Measurements from ENCODE around the gene TOR1B.
"Not testable (repeated sequence)": the region's sequence is repeated elsewhere in the genome, so short reads cannot be mapped to it uniquely, and the experiment has no call there.

Gene TOR1B

GRCh38 chr9:129802833-129803675 is at the start of gene TOR1B:
TSS of gene TOR1B (plus strand) at chr9:129803184. CDS start at chr9:129803213, 29 bp downstream.
- Histone ChIP-seq H3K36me3 (ENCODE audit: insufficient read depth, low read length) (no peaks in the 10 kb centered on the region), H3K9me3 (ENCODE audit: control insufficient read depth, insufficient read depth, low read length) (no peaks in the 10 kb centered on the region), H3K9ac (ENCODE audit: low read depth, low read length) (peak within 1 kb of the TSS; percentile 87), H3K4me1 (ENCODE audit: insufficient read depth, low read length) (no peaks in the 10 kb centered on the region; the same call in 1 of the 2 replicates)

- Histone ChIP-seq H3K4me1 (ENCODE audit: insufficient read depth, low read length) (peaks cover 11% of the 10 kb centered on the region; the same call in 1 of the 2 replicates), H3K9ac (ENCODE audit: low read depth, low read length) (no peak overlapping the region), H3K9me3 (ENCODE audit: control insufficient read depth, insufficient read depth, low read length) (no peaks in the 10 kb centered on the region), H3K36me3 (ENCODE audit: insufficient read depth, low read length) (no peaks in the 10 kb centered on the region)
Measured at GRCh38 chr9:129755151-129755550, 47.8 kb upstream of the TOR1B start.

DNA sequence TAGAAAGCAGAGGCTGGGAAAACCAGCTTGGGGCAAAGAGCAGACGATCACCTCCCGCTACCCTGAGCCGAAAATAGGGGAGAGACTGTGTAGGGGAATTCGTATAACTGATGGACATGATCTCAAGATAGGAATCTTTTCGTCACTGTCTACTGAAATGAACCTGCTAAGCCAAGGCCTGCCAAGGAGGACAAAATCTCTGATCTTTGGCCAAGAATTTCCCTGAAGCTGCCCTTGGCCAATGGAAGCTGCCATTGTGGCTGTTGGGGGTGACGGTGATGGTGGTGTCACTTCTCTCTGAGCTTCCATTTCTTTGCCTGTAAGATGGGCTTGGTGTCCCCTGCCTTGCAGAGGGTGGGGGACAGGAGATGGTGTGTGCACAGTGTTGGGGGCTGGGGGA is 46.8 kb upstream of the TOR1B start:
- Histone ChIP-seq H3K36me3 (ENCODE audit: insufficient read depth, low read length) (no peaks in the 10 kb centered on the region), H3K9me3 (ENCODE audit: control insufficient read depth, insufficient read depth, low read length) (no peaks in the 10 kb centered on the region), H3K4me1 (ENCODE audit: insufficient read depth, low read length) (peaks cover 11% of the 10 kb centered on the region; the same call in 1 of the 2 replicates), H3K9ac (ENCODE audit: low read depth, low read length) (no peak overlapping the region)

- H3K36me3 ChIP-seq (ENCODE audit: insufficient read depth, low read length) = no peaks in the 10 kb centered on the region
- H3K4me1 ChIP-seq (ENCODE audit: insufficient read depth, low read length) = peaks cover 18% of the 10 kb centered on the region; the same call in 1 of the 2 replicates
- no peak overlapping the region for H3K9ac ChIP-seq (ENCODE audit: low read depth, low read length)
- H3K9me3 ChIP-seq (ENCODE audit: control insufficient read depth, insufficient read depth, low read length) = no peaks in the 10 kb centered on the region
Measured at GRCh38 chr9:129757045-129757444, 45.9 kb upstream of the TOR1B start.

DNA sequence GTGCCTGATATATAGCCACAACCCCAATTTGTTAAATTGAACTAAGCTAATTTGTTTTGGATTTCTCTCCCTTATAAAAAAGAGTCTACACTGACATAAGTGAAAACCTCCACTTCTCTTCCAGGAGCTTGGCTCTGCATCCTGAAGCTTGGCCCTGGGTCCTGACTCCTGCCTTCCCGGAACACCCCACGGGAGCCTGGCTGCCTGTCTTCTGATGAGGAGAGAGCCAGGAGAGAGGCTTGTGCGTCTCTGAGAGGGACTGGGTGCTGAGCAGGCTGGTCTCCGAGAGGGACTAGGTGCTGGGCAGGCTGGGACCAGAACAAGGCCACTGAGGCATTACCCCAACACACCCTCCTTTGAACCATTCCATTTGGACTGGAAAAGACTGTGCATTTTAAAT is 43.7 kb upstream of the TOR1B start:
- no peak overlapping the region for H3K9ac ChIP-seq (ENCODE audit: low read depth, low read length)
- H3K36me3 ChIP-seq (ENCODE audit: insufficient read depth, low read length) = no peaks in the 10 kb centered on the region
- peaks cover 8% of the 10 kb centered on the region; the same call in 1 of the 2 replicates for H3K4me1 ChIP-seq (ENCODE audit: insufficient read depth, low read length)
- no peaks in the 10 kb centered on the region for H3K9me3 ChIP-seq (ENCODE audit: control insufficient read depth, insufficient read depth, low read length)

DNA sequence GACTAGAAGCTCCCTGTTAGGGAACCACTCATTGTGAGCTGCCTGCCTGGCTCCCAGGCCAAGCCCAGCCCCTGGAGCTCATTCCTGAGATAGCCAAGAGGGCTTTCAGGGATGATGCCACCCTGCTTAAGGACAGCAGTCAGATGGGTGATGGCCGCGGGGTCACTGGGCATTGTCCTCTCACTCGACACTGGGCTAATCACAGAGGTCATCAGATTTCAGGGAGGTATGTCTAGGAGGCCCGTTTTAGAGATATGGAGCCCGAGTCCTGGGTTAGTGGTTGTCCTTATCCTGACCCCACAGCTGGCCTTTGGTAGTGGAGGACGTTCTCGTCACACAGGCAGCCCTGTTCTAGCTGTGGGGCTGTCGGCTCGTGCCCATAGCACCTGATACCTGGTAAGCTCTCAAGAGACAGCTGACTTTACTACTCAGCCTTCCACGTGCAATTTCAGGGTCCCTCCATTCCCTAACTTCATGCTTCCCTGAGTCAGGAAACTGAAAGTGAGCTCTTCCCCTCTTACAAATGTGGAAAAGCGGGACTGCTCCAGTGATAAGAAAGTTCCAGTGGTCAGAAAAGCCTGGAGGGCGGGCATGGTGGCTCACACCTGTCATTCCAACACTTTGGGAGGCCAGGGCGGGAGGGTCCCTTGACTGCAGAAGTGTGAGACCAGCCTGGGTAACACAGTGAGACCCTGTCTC is 43.0 kb upstream of the TOR1B start:
- Histone ChIP-seq H3K36me3 (ENCODE audit: insufficient read depth, low read length) (no peaks in the 10 kb centered on the region), H3K9me3 (ENCODE audit: control insufficient read depth, insufficient read depth, low read length) (no peaks in the 10 kb centered on the region), H3K4me1 (ENCODE audit: insufficient read depth, low read length) (peaks cover 8% of the 10 kb centered on the region; the same call in 1 of the 2 replicates), H3K9ac (ENCODE audit: low read depth, low read length) (no peak overlapping the region)

DNA sequence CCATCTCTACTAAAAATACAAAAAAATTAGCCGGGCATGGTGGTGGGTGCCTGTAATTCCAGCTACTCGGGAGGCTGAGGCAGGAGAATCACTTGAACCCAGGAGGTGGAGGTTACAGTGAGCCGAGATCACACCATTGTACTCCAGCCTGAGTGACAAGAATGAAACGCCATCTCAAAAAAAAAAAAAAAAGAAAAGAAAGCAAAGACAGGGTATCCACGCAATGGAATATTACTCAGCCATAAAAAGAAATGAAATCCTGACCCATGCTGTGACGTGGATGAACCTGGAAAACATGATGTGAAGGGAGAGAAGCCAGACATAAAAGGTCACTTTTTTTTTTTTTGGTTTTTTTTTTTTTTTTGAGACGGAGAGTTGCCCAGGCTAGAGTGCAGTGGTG is 42.2 kb upstream of the TOR1B start:
- not testable (repeated sequence) for H3K9me3 ChIP-seq (ENCODE audit: control insufficient read depth, insufficient read depth, low read length); H3K4me1 ChIP-seq (ENCODE audit: insufficient read depth, low read length); H3K36me3 ChIP-seq (ENCODE audit: insufficient read depth, low read length); H3K9ac ChIP-seq (ENCODE audit: low read depth, low read length)

DNA sequence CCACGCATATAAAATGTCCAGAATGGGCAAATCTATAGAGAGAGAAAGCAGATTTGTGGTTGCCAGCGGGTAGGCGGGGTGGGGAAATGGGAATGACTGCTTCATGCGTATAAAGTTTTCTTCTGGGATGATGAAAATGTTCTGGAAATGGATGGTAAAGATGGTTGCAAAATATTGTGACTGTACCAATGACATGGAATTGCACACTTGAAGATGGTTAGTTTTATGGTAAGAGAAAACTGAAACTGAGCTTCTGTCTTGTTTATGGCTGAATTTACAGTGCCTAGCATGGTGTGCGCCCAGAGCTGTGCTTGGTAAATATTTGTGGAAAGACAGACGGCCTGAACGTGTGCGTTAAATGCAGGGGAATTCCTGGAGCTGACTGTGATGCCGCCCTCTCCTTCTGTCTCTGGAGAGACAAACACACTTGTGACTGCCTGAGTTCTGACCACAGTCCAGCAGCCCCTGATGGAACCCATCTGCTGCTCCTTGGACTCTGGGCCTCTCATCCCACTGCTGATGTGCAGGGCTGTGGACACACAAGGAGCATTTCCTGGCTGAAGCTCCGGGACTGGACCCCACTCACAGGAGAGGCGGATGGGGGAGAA is 41.6 kb upstream of the TOR1B start:
- H3K4me1 ChIP-seq (ENCODE audit: insufficient read depth, low read length) = peaks cover 8% of the 10 kb centered on the region; the same call in 1 of the 2 replicates

DNA sequence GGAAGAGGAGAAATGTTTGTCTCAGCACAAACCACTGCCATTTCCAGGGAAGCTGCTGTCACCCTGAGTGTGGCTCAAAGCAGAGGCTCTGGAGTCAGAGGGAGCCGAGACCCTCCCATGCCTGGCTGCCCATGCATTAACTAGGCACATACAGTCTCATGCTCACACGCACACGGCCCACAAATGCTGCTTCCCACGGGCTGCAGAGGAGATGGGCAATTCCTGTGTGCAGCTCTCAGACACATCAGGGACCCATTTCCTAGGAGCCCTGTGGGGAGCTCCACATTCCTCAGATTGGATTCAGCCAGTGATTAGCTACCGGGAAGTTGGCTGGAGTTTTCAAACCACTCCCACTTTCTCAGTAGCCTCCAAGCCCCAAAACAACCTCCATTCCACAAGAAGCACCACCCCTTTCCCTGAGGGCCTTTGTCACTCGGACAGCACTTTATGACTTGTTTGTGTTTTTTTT is 41.0 kb upstream of the TOR1B start:
- no peaks in the 10 kb centered on the region for H3K36me3 ChIP-seq (ENCODE audit: insufficient read depth, low read length)
- H3K9ac ChIP-seq (ENCODE audit: low read depth, low read length) = no peak overlapping the region
- H3K4me1 ChIP-seq (ENCODE audit: insufficient read depth, low read length) = peaks cover 8% of the 10 kb centered on the region; the same call in 1 of the 2 replicates
- no peaks in the 10 kb centered on the region for H3K9me3 ChIP-seq (ENCODE audit: control insufficient read depth, insufficient read depth, low read length)

More for the DNA sequence above, 41.6 kb upstream of the TOR1B start:
- Histone ChIP-seq H3K36me3 (ENCODE audit: insufficient read depth, low read length) (no peaks in the 10 kb centered on the region), H3K9ac (ENCODE audit: low read depth, low read length) (no peak overlapping the region), H3K9me3 (ENCODE audit: control insufficient read depth, insufficient read depth, low read length) (no peaks in the 10 kb centered on the region)

GRCh38 chr9:129762370-129762984 is 40.5 kb upstream of the TOR1B start:
- H3K9ac ChIP-seq (ENCODE audit: low read depth, low read length); H3K36me3 ChIP-seq (ENCODE audit: insufficient read depth, low read length); H3K4me1 ChIP-seq (ENCODE audit: insufficient read depth, low read length); H3K9me3 ChIP-seq (ENCODE audit: control insufficient read depth, insufficient read depth, low read length): not testable (repeated sequence)

DNA sequence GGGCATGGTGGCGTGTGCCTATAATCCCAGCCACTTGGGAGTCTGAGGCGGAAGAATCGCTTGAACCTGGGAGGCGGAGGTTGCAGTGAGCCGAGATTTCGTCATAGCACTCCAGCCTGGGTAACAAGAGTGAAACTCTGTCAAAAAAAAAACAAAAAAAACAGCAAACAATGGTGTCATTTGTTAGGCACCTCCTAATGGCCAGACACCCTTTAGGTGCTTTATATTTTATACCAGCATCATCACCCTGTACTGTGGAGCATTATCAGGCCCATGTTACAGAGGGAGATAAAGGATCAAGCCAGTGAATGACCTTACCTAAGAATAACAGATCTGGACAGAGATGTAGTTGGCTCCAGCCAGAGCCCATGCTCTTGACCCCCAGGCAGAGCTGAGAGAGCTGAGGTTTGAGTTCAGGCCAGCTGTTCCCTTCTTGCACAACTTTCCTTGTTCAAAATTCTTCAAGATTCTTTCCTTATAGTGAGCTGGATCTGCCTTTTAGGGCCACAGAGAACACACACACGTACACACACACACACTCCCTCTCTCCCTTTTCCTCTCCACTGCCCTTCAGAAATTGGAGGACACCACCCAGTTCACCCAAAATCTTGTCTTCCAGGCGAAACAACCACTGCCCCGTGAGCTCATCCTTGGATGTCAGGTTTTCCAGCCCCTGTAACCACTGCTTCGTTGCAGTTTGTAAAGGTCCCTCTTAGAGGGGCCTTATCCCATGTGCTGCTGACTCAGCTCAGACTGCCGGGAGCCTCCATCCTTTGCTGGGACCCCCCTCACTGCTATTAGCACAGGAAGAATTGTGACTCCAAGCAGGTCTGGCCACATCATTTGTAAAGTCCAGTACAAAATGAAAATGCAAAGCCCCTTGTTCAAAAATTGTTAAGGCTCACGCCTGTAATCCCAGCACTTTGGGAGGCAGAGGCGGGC is 39.7 kb upstream of the TOR1B start:
- Histone ChIP-seq H3K9ac (ENCODE audit: low read depth, low read length) (no peak overlapping the region), H3K9me3 (ENCODE audit: control insufficient read depth, insufficient read depth, low read length) (no peaks in the 10 kb centered on the region), H3K4me1 (ENCODE audit: insufficient read depth, low read length) (peaks cover 8% of the 10 kb centered on the region; the same call in 1 of the 2 replicates), H3K36me3 (ENCODE audit: insufficient read depth, low read length) (no peaks in the 10 kb centered on the region)

DNA sequence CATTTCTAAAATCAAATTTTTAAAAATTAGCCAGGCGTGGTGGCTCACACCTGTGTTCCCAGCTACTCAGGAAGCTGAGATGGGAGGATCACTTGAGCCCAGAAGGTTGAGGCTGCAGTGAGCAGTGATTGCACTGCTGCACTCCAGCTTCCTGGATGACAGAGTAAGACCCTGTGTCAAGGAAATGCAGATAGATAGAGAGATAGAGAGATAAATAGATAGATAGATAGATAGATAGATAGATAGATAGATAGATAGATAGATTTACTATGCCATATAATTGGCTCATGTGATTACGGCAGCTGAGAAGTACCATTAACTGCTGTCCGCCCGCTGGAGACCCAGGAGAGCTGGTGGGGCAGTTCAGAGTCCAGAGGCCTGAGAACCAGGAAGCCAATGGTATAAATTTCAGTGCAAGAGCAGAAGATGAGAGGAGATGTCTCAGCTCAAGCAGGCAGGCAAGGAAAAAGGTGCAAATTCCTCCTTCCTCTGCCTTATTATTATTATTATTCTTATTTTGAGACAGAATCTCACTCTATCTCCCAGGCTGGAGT is 37.1 kb upstream of the TOR1B start:
- no peak overlapping the region for H3K9ac ChIP-seq (ENCODE audit: low read depth, low read length)
- no peaks in the 10 kb centered on the region for H3K36me3 ChIP-seq (ENCODE audit: insufficient read depth, low read length)
- H3K4me1 ChIP-seq (ENCODE audit: insufficient read depth, low read length) = peaks cover 8% of the 10 kb centered on the region; the same call in 1 of the 2 replicates
- no peaks in the 10 kb centered on the region for H3K9me3 ChIP-seq (ENCODE audit: control insufficient read depth, insufficient read depth, low read length)

GRCh38 chr9:129768486-129768885 is 34.5 kb upstream of the TOR1B start:
- Histone ChIP-seq H3K9me3 (ENCODE audit: control insufficient read depth, insufficient read depth, low read length) (no peaks in the 10 kb centered on the region), H3K4me1 (ENCODE audit: insufficient read depth, low read length) (no peaks in the 10 kb centered on the region), H3K36me3 (ENCODE audit: insufficient read depth, low read length) (no peaks in the 10 kb centered on the region), H3K9ac (ENCODE audit: low read depth, low read length) (no peak overlapping the region)

All from ES-I3 (cell line).